ENCODE measurements around the gene GCK. TPM values are rescaled to one million over a fixed set of nuclear protein-coding genes. Genes with fewer than 3 reads are reported as not detected.

Gene GCK
- polyA plus RNA-seq, 1 of the 3 experiments (the other 2 are of a cell fraction) = 1.6 TPM

- no peaks in the 10 kb centered on the region for H3K36me3 ChIP-seq (replicated peaks in 1 of 2; ENCODE audit: control insufficient read depth in 1 of 2, insufficient read depth in 2 of 2, low read length in 1 of 2)
- peaks cover 0 to 18% of the 10 kb centered on the region in 2 experiments; a peak in 1 of 4 replicates for H3K4me1 ChIP-seq (ENCODE audit: control insufficient read depth in 1 of 2, insufficient read depth in 2 of 2, low read depth in 1 of 2, low read length in 1 of 2)
- no peak overlapping the region for H3K9ac ChIP-seq
- H3K27me3 ChIP-seq (ENCODE audit: insufficient read depth) = no peaks in the 10 kb centered on the region
- no peaks in the 10 kb centered on the region for H3K9me3 ChIP-seq
- TF ChIP-seq JUND (IDR thresholded peaks at IDR 0.05) = no peak
- TF ChIP-seq SIN3A (IDR thresholded peaks at IDR 0.05; ENCODE audit: borderline replicate concordance, low read depth, low read length) = no peak
- TF ChIP-seq NFIC (IDR thresholded peaks at IDR 0.05; ENCODE audit: borderline replicate concordance) = no peak
- TF ChIP-seq ELF1 (IDR thresholded peaks at IDR 0.05) = no peak
- TF ChIP-seq USF1 (IDR thresholded peaks at IDR 0.05; ENCODE audit: borderline replicate concordance, low read depth) = no peak
- TF ChIP-seq, protein P1, sequence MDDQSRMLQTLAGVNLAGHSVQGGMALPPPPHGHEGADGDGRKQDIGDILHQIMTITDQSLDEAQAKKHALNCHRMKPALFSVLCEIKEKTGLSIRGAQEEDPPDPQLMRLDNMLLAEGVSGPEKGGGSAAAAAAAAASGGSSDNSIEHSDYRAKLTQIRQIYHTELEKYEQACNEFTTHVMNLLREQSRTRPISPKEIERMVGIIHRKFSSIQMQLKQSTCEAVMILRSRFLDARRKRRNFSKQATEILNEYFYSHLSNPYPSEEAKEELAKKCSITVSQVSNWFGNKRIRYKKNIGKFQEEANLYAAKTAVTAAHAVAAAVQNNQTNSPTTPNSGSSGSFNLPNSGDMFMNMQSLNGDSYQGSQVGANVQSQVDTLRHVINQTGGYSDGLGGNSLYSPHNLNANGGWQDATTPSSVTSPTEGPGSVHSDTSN (IDR thresholded peaks at IDR 0.05) = no peak
- no peak for TF ChIP-seq GATA2 (CRISPR knock-in tag; IDR thresholded peaks at IDR 0.05)
- no peak for TF ChIP-seq REST (IDR thresholded peaks at IDR 0.05; ENCODE audit: low read depth, low read length)
- no peak for TF ChIP-seq CTCF (IDR thresholded peaks at IDR 0.05)
- TF ChIP-seq POLR2AphosphoS5 (IDR thresholded peaks at IDR 0.05; ENCODE audit: low read depth, low read length) = no peak
- no peak for TF ChIP-seq MXI1 (IDR thresholded peaks at IDR 0.05; ENCODE audit: low read depth, low read length)
- no peak for TF ChIP-seq NRF1 (IDR thresholded peaks at IDR 0.05; ENCODE audit: low read depth, low read length)
- TF ChIP-seq TCF12 (IDR thresholded peaks at IDR 0.05) = no peak
- TF ChIP-seq USF2 (IDR thresholded peaks at IDR 0.05; ENCODE audit: borderline replicate concordance, low read depth, low read length) = no peak
- ChIA-PET CTCF (interaction anchor here (0.6 to 3.2 kb wide), 4 partner anchors 17 to 66 kb away, joined by 3 to 15 read pairs (median 7); no protein-coding TSS in a partner anchor), POLR2A (interaction anchor here (1.6 kb wide), 1 partner anchor 24 kb away, joined by 4 read pairs; the partner anchor contains the start of gene POLD2)
- peak; percentile 6 for DNase-seq
- no peak overlapping the region for H3K27ac ChIP-seq (ENCODE audit: low read depth in 2 of 2, low read length in 1 of 2)
- 78% methylated on average over 2 of the region's 2 CpGs for WGBS (ENCODE audit: low lambda C conversion rate)
- no peaks in the 10 kb centered on the region for H3K9me2 ChIP-seq
- H2AFZ ChIP-seq (ENCODE audit: low read depth) = no peak overlapping the region
- no peak overlapping the region for H3K4me3 ChIP-seq (ENCODE audit: low read depth in 2 of 2, low read length in 1 of 2)
- peaks cover 8% of the 10 kb centered on the region for H3F3A ChIP-seq (replicated peaks; ENCODE audit: insufficient read depth)
- H3K4me2 ChIP-seq = no peak overlapping the region
- H3K79me2 ChIP-seq (ENCODE audit: insufficient read depth) = no peaks in the 10 kb centered on the region
- H4K20me1 ChIP-seq (ENCODE audit: insufficient read depth) = no peaks in the 10 kb centered on the region
Observed at GRCh38 chr7:44148166-44148565, 41.1 kb downstream of the GCK start.

Measured in SK-N-SH (cell line).